ENCODE measurements around the gene TMEM72. TPM values are rescaled to one million over a fixed set of nuclear protein-coding genes. Genes with fewer than 3 reads are reported as not detected.
"Not testable (repeated sequence)": the region's sequence is repeated elsewhere in the genome, so short reads cannot be mapped to it uniquely, and the experiment has no call there.

TMEM72 gene
- total RNA-seq, 3 donors from 2014 or later = not detected

- H3K9me3 ChIP-seq = no peaks in the 10 kb centered on the region
- H3K27ac ChIP-seq = peak overlapping the region; percentile 75 to 90
- H3K4me3 ChIP-seq = peak overlapping the region; percentile 39 to 73 (median 54)
- peak; percentile 91 to 96 (median 96) for TF ChIP-seq CTCF (IDR thresholded peaks at IDR 0.05)
- TF ChIP-seq POLR2AphosphoS5 (IDR thresholded peaks at IDR 0.05) = peak in 2 of 3 donors; percentile 66 to 71
- no peak for TF ChIP-seq POLR2A (IDR thresholded peaks at IDR 0.05)
- no peaks in the 10 kb centered on the region for H3K4me1 ChIP-seq
- peak; percentile 80 to 91 for DNase-seq (ENCODE audit: low spot score in 2 of 2)
- no peaks in the 10 kb centered on the region for H3K36me3 ChIP-seq
- no peaks in the 10 kb centered on the region for H3K27me3 ChIP-seq
- intact Hi-C loops (cut with DNase I; ENCODE audit: low total_unique reads) = no loop called here
Observed at GRCh38 chr10:44864637-44865288, 46.4 kb upstream of the TMEM72 start.

- Histone ChIP-seq H3K9me3 (no peaks in the 10 kb centered on the region), H3K27me3 (no peaks in the 10 kb centered on the region), H3K36me3 (no peaks in the 10 kb centered on the region), H3K4me3 (peak overlapping the region; percentile 16 to 73 (median 54)), H3K27ac (peak overlapping the region; percentile 75 to 90), H3K4me1 (no peaks in the 10 kb centered on the region)
- no peak for DNase-seq (ENCODE audit: low spot score in 2 of 2)
- TF ChIP-seq CTCF (IDR thresholded peaks at IDR 0.05) (no peak), POLR2AphosphoS5 (IDR thresholded peaks at IDR 0.05) (no peak), POLR2A (IDR thresholded peaks at IDR 0.05) (no peak)
- intact Hi-C loops (cut with DNase I; ENCODE audit: low total_unique reads) = no loop called here
Observed at GRCh38 chr10:44865289-44865671, 45.9 kb upstream of the TMEM72 start.

- H3K36me3 ChIP-seq; H3K4me3 ChIP-seq; DNase-seq (ENCODE audit: low spot score in 2 of 2); H3K9me3 ChIP-seq; H3K27me3 ChIP-seq; H3K4me1 ChIP-seq; intact Hi-C loops (cut with DNase I; ENCODE audit: low total_unique reads); H3K27ac ChIP-seq: not testable (repeated sequence)
Observed at GRCh38 chr10:44866367-44866766, 44.8 kb upstream of the TMEM72 start.

- Histone ChIP-seq H3K4me1 (no peaks in the 10 kb centered on the region), H3K27ac (no peak overlapping the region), H3K9me3 (no peaks in the 10 kb centered on the region), H3K36me3 (no peaks in the 10 kb centered on the region), H3K27me3 (no peaks in the 10 kb centered on the region), H3K4me3 (no peak overlapping the region)
- DNase-seq (ENCODE audit: low spot score in 2 of 2) = no peak
- TF ChIP-seq CTCF (IDR thresholded peaks at IDR 0.05) (no peak), POLR2A (IDR thresholded peaks at IDR 0.05) (no peak), POLR2AphosphoS5 (IDR thresholded peaks at IDR 0.05) (no peak)
- intact Hi-C loops (cut with DNase I; ENCODE audit: low total_unique reads) = no loop called here
Observed at GRCh38 chr10:44870031-44870430, 41.1 kb upstream of the TMEM72 start.

GRCh38 chr10:44873160-44873559 lies 38.0 kb upstream of the TMEM72 start:
- Histone ChIP-seq H3K27me3 (no peaks in the 10 kb centered on the region), H3K36me3 (no peaks in the 10 kb centered on the region), H3K4me3 (no peak overlapping the region), H3K4me1 (no peaks in the 10 kb centered on the region), H3K27ac (no peak overlapping the region), H3K9me3 (no peaks in the 10 kb centered on the region)
- no peak for TF ChIP-seq POLR2AphosphoS5 (IDR thresholded peaks at IDR 0.05)
- TF ChIP-seq CTCF (IDR thresholded peaks at IDR 0.05) = no peak
- TF ChIP-seq POLR2A (IDR thresholded peaks at IDR 0.05) = no peak
- DNase-seq (ENCODE audit: low spot score in 2 of 2) = peak in 1 of 2 donors; percentile 10
- intact Hi-C loops (cut with DNase I; ENCODE audit: low total_unique reads) = no loop called here

Data from breast epithelium (tissue), 4 donors.